ENCODE results near the gene CALHM3. TPM values are rescaled to one million over a fixed set of nuclear protein-coding genes. Genes with fewer than 3 reads are reported as not detected.

Gene CALHM3
- total RNA-seq, 1 donor from 2014 or later = not detected

Other genes with a start within 250 kb of the CALHM3 start
- 0.21 TPM in 1 of 2 replicates, not detected in the other for gene RPEL1, start 233.4 kb downstream of the CALHM3 start, total RNA-seq
- not detected in 2 replicates for gene INA, start 202.1 kb downstream of the CALHM3 start, total RNA-seq
- gene PCGF6, start 128.1 kb downstream of the CALHM3 start, total RNA-seq = 10.1 and 11.6 TPM in 2 replicates
- gene TAF5, start 111.3 kb downstream of the CALHM3 start, total RNA-seq = 2.7 and 3.5 TPM in 2 replicates
- 304 and 376 TPM in 2 replicates for gene ATP5MK, start 82.8 kb downstream of the CALHM3 start, total RNA-seq
- gene PDCD11, start 82.6 kb downstream of the CALHM3 start, total RNA-seq = 30.6 and 32.3 TPM in 2 replicates
- gene CALHM2, start 26.9 kb downstream of the CALHM3 start, total RNA-seq = 19.8 and 24.8 TPM in 2 replicates
- gene CALHM1, start 20.3 kb downstream of the CALHM3 start, total RNA-seq = 0.31 TPM in 1 of 2 replicates, not detected in the other
- 10.6 and 12.1 TPM in 2 replicates for gene NEURL1, start 14.5 kb upstream of the CALHM3 start, total RNA-seq

Data from myocyte (in vitro differentiated cells).